Adrenal gland (tissue), 5 donors: ENCODE data around the gene PSTPIP1.

Experiments
- CTCF ChIP-seq, 6 experiments: fragments of 450-650 bp in 4 of 6; fragments of 200-600 bp in 2 of 6; sonication (generic) in 1 of 6; IDR thresholded peaks; 1 replicate in 5 of 6; 2 replicates in 1 of 6; pipeline versions ENCODE4 v1.5.1 to v1.8.0; 2016 to 2021; ENCODE audit warnings: antibody characterized with exemption in 6 of 6, mild to moderate bottlenecking in 2 of 6, moderate library complexity in 1 of 6
- POLR2A ChIP-seq, 2 donors: fragments of 450-650 bp; IDR thresholded peaks; one replicate each; pipeline ENCODE4 v1.6.1; 2017; ENCODE audit warnings: antibody characterized with exemption in 2 of 2, mild to moderate bottlenecking in 2 of 2, moderate library complexity in 1 of 2
- donor health status: DM: no; HTN: no; CAD: no.

- TF ChIP-seq CTCF (IDR thresholded peaks at IDR 0.05) (no peak), POLR2A (IDR thresholded peaks at IDR 0.05) (no peak)
These were observed 17.3 kb downstream of the PSTPIP1 start for GRCh38 chr15:77012117-77012712.
